Natural killer cell (primary cell): ENCODE results near the gene RAC2. TPM values are rescaled to one million over a fixed set of nuclear protein-coding genes. Genes with fewer than 3 reads are reported as not detected.
A peak's percentile ranks its signal among the peaks of the same experiment; 100 is the strongest.

ENCODE experiments used
- ATAC-seq, 3 donors: fragments of 150-1000 bp in 2 of 3; fragments of 200-7000 bp in 1 of 3; cut with Tn5 transposase; 1 replicate in 1 of 3; 2 replicates in 2 of 3; pipeline ENCODE4 v1.10.0; 2021; ENCODE audit warnings: mild to moderate bottlenecking in 2 of 3, moderate library complexity in 2 of 3
- DNase-seq, 2 donors: peaks; one replicate each; pipeline versions ENCODE4 v3.0.0 to v3.0.0-alpha.2; 2013 to 2021; ENCODE audit warnings: mixed read lengths in 1 of 2
- H3K27ac ChIP-seq: one replicate; pipeline ENCODE4 v1.5.1; 2013; ENCODE audit warnings: mild to moderate bottlenecking, low read length
- H3K27me3 ChIP-seq: one replicate; pipeline ENCODE4 v1.6.1; 2013; ENCODE audit warnings: low read length; ENCODE audit not compliant: control insufficient read depth, insufficient read depth
- H3K36me3 ChIP-seq: one replicate; pipeline ENCODE4 v1.6.1; 2013; ENCODE audit warnings: low read length; ENCODE audit not compliant: control insufficient read depth, insufficient read depth
- H3K4me1 ChIP-seq: one replicate; pipeline ENCODE4 v1.6.1; 2013; ENCODE audit warnings: low read length; ENCODE audit not compliant: control insufficient read depth, insufficient read depth
- H3K4me3 ChIP-seq: one replicate; pipeline ENCODE4 v1.5.1; 2013; ENCODE audit warnings: low read length
- H3K9me3 ChIP-seq: one replicate; pipeline ENCODE4 v1.6.1; 2013; ENCODE audit warnings: low read length; ENCODE audit not compliant: control insufficient read depth, insufficient read depth
- H3K27ac Mint-ChIP-seq, 2 donors: one replicate each; pipeline ENCODE4 v1.8.0; 2022; ENCODE audit warnings: mild to moderate bottlenecking in 2 of 2, mixed read lengths in 2 of 2, moderate library complexity in 1 of 2
- H3K27me3 Mint-ChIP-seq, 2 donors: one replicate each; pipeline ENCODE4 v1.8.0; 2022; ENCODE audit warnings: low read depth in 2 of 2, mixed read lengths in 2 of 2
- H3K36me3 Mint-ChIP-seq: one replicate; pipeline ENCODE4 v1.8.0; 2022; ENCODE audit warnings: mixed read lengths
- H3K4me1 Mint-ChIP-seq, 2 donors: one replicate each; pipeline ENCODE4 v1.8.0; 2022; ENCODE audit warnings: mixed read lengths in 2 of 2
- H3K4me3 Mint-ChIP-seq: one replicate; pipeline ENCODE4 v1.8.0; 2022; ENCODE audit warnings: mild to moderate bottlenecking, moderate library complexity, mixed read lengths
- H3K9me3 Mint-ChIP-seq, 2 donors: one replicate each; pipeline ENCODE4 v1.8.0; 2022; ENCODE audit warnings: mixed read lengths in 2 of 2
- WGBS: methylation state at CpG from one replicate; pipeline ENCODE4 v1.1.7; 2013; ENCODE audit warnings: missing lambda C conversion rate; ENCODE audit not compliant: insufficient coverage; 5-methylcytosine and 5-hydroxymethylcytosine counted together
- intact Hi-C: fragments of 100-400 bp; cut with micrococcal nuclease; formaldehyde crosslinking; loops from one replicate; pipeline ENCODE4 v1.14.2; 2022
- total RNA-seq, 4 donors: library from RNA; stranded (reverse); fragments of 120-200 nt in 1 of 4; gene quantifications; one replicate each; pipeline versions ENCODE4 v1.2.3 to v1.2.4, GENCODE V29; 2013 to 2022
- TF ChIP-seq, protein P1 (sequence below): fragments of 200-600 bp; IDR thresholded peaks from one replicate; pipeline ENCODE4 v1.8.0; 2022; ENCODE audit warnings: antibody characterized with exemption

The RAC2 gene
- total RNA-seq, 3 donors from 2014 or later (not counting 1 experiment from before 2014, with no cell fraction given): 647 to 744 (median 741) TPM

GRCh38 chr22:37291559-37292298, 47.7 kb upstream of the RAC2 start:
- Mint-ChIP-seq H3K9me3 (no peaks in the 10 kb centered on the region), H3K27ac (peak overlapping the region; percentile 91 to 95), H3K36me3 (peaks cover 12% of the 10 kb centered on the region), H3K4me1 (peaks cover 53 to 82% of the 10 kb centered on the region in 2 donors), H3K4me3 (no peak overlapping the region), H3K27me3 (no peaks in the 10 kb centered on the region)
- TF ChIP-seq, protein P1, sequence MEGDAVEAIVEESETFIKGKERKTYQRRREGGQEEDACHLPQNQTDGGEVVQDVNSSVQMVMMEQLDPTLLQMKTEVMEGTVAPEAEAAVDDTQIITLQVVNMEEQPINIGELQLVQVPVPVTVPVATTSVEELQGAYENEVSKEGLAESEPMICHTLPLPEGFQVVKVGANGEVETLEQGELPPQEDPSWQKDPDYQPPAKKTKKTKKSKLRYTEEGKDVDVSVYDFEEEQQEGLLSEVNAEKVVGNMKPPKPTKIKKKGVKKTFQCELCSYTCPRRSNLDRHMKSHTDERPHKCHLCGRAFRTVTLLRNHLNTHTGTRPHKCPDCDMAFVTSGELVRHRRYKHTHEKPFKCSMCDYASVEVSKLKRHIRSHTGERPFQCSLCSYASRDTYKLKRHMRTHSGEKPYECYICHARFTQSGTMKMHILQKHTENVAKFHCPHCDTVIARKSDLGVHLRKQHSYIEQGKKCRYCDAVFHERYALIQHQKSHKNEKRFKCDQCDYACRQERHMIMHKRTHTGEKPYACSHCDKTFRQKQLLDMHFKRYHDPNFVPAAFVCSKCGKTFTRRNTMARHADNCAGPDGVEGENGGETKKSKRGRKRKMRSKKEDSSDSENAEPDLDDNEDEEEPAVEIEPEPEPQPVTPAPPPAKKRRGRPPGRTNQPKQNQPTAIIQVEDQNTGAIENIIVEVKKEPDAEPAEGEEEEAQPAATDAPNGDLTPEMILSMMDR: no peak
- intact Hi-C loops: no loop called here
- 97% methylated on average over 5 of the region's 5 CpGs for WGBS
- no peak overlapping the region for H3K27ac ChIP-seq
- peaks cover 82% of the 10 kb centered on the region for H3K36me3 ChIP-seq
- H3K9me3 ChIP-seq: no peaks in the 10 kb centered on the region
- H3K4me1 ChIP-seq: peaks cover 65% of the 10 kb centered on the region
- no peaks in the 10 kb centered on the region for H3K27me3 ChIP-seq
- DNase-seq (no peak), ATAC-seq (no peak)
- H3K4me3 ChIP-seq: no peak overlapping the region

GRCh38 chr22:37290737-37291136, 46.7 kb upstream of the RAC2 start:
- no peaks in the 10 kb centered on the region for H3K27me3 ChIP-seq

DNA sequence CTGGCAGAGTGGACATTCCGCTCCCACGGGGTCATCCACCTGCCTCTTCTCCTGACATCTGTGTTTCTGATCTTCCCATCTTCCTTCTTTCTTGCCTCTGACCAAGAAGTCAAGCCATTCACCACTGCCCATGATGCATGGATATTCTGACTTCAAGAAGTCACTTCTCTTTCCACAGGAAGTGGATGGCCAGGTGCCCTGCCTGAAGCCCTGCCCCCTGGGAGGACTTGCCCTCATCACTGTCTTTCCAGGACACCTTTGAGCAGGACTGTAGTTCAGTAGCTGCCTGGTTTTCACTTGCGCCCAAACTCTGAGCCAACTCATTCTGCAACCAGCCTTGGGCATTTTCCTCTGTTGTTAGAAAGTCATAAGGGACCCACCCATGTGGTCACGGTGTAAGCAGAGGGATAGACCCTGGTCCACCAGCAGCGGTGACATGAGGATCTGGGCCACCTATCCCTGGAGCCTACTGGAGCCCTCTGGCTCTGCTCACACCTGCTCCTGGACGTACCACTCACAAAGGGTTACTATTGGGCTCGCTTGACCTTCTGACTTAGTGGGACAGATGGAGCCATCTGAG, 45.2 kb upstream of the RAC2 start:
- no peaks in the 10 kb centered on the region for H3K9me3 ChIP-seq
- H3K36me3 Mint-ChIP-seq: peaks cover 12% of the 10 kb centered on the region
- peak overlapping the region; percentile 18 for H3K27ac ChIP-seq
- ATAC-seq (no peak), DNase-seq (no peak)
- no peaks in the 10 kb centered on the region for H3K27me3 Mint-ChIP-seq
- peaks cover 63% of the 10 kb centered on the region for H3K36me3 ChIP-seq
- peak overlapping the region; percentile 91 to 95 for H3K27ac Mint-ChIP-seq
- H3K4me3 ChIP-seq: no peak overlapping the region
- peak overlapping the region; percentile 53 for H3K4me3 Mint-ChIP-seq
- H3K27me3 ChIP-seq: no peaks in the 10 kb centered on the region
- H3K9me3 Mint-ChIP-seq: no peaks in the 10 kb centered on the region
- WGBS: 82% methylated on average over 7 of the region's 7 CpGs
- intact Hi-C loops: no loop called here
- H3K4me1 ChIP-seq: peaks cover 72% of the 10 kb centered on the region
- TF ChIP-seq, protein P1: no peak
- peaks cover 77 to 96% of the 10 kb centered on the region in 2 donors for H3K4me1 Mint-ChIP-seq

More at GRCh38 chr22:37290737-37291136, 46.7 kb upstream of the RAC2 start:
- H3K27ac Mint-ChIP-seq: peak overlapping the region; percentile 91 to 95
- WGBS: 93% methylated on average over 7 of the region's 7 CpGs
- Histone ChIP-seq H3K4me1 (peaks cover 71% of the 10 kb centered on the region), H3K4me3 (no peak overlapping the region), H3K36me3 (peaks cover 78% of the 10 kb centered on the region), H3K27ac (no peak overlapping the region), H3K9me3 (no peaks in the 10 kb centered on the region)
- ATAC-seq (no peak), DNase-seq (no peak)
- intact Hi-C loops: no loop called here
- H3K9me3 Mint-ChIP-seq: no peaks in the 10 kb centered on the region
- H3K36me3 Mint-ChIP-seq: peaks cover 12% of the 10 kb centered on the region
- H3K4me3 Mint-ChIP-seq: no peak overlapping the region
- TF ChIP-seq, protein P1: no peak
- H3K4me1 Mint-ChIP-seq: peaks cover 63 to 88% of the 10 kb centered on the region in 2 donors
- no peaks in the 10 kb centered on the region for H3K27me3 Mint-ChIP-seq
